Measurements from ENCODE around the gene ZCCHC3.
A peak's percentile ranks its signal among the peaks of the same experiment; 100 is the strongest.

Gene ZCCHC3

GRCh38 chr20:277496-277781 lies 19.9 kb upstream of the ZCCHC3 start:
- H3K9me3 ChIP-seq (replicated peaks in 1 of 11): peaks cover 0 to 6% (median 0%) of the 10 kb centered on the region in 11 experiments; a peak in 3 of 22 replicates
- H4K20me1 ChIP-seq: no peaks in the 10 kb centered on the region
- peaks cover 62 to 82% (median 73%) of the 10 kb centered on the region in 11 experiments for H3K36me3 ChIP-seq
- H3K27me3 ChIP-seq: no peaks in the 10 kb centered on the region
- no peak overlapping the region for H3K9ac ChIP-seq
- H3K4me3 ChIP-seq: no peak overlapping the region
- H3K4me2 ChIP-seq: no peak overlapping the region
- TF ChIP-seq Cebpa-rat (IDR thresholded peaks at IDR 0.05): no peak
- H3K4me1 ChIP-seq: peaks cover 0 to 15% (median 6%) of the 10 kb centered on the region in 10 experiments; a peak in 16 of 20 replicates
- H3K27ac ChIP-seq: no peak overlapping the region

- Histone ChIP-seq H3K4me2 (no peak overlapping the region), H3K9ac (no peak overlapping the region), H3K27ac (no peak overlapping the region), H3K36me3 (peaks cover 65 to 88% (median 77%) of the 10 kb centered on the region in 11 experiments), H4K20me1 (no peaks in the 10 kb centered on the region), H3K4me3 (no peak overlapping the region), H3K9me3 (replicated peaks in 1 of 11) (peaks cover 0 to 6% (median 0%) of the 10 kb centered on the region in 11 experiments; a peak in 3 of 22 replicates), H3K4me1 (peaks cover 0 to 11% (median 6%) of the 10 kb centered on the region in 10 experiments; a peak in 16 of 20 replicates), H3K27me3 (no peaks in the 10 kb centered on the region)
- TF ChIP-seq Cebpa-rat (IDR thresholded peaks at IDR 0.05): no peak
These were observed 19.2 kb upstream of the ZCCHC3 start for GRCh38 chr20:278181-278580.

DNA sequence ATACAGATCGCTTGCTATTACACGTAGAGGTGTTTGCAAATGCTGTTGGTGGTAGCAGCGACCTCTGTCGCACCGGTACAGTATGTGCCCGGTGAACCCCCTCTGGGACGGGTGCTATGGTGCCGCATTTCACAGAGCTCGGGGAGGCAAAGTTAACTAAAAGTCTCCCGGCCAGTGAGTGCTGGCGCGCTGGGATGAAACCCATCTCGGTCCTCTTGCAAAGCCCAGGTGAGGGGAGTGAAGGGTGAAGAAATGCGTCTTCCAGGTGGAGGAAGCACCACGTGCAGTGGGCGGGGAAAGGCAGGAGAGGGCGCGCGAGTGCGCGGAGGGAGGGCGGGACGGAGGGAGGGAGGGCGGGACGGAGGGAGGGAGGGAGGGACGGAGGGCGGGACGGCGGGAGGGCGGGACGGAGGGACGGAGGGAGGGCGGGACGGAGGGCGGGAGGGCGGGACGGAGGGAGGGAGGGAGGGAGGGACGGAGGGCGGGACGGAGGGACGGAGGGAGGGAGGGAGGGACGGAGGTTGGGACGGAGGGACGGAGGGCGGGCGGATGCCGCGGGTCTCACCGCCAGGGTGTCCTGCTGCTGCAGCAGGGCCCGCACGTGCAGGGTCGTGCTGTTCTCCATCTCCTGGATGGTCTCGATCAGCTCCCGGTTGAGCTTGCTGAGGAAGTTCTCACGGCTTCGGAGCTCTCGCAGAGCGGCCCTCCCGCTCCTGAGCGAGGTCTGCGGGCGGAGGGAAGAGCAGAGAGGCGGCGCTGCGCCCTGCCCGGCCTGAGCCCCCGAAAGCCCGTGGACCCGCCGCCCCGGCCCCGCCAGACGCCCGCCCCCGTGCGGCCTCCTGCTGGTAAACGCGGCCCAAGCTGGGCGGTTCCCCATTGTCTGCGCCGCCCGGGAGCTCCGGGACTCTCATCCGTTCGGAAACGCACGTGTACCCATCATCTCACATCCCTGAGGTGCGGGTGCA lies 18.5 kb upstream of the ZCCHC3 start:
- Histone ChIP-seq H3K27ac (no peak overlapping the region), H3K4me2 (no peak overlapping the region), H3K36me3 (peaks cover 72 to 95% (median 84%) of the 10 kb centered on the region in 11 experiments), H4K20me1 (no peaks in the 10 kb centered on the region; a peak in 1 of 22 replicates), H3K27me3 (no peaks in the 10 kb centered on the region), H3K4me1 (peaks cover 0 to 6% (median 5%) of the 10 kb centered on the region in 10 experiments; a peak in 16 of 20 replicates), H3K4me3 (no peak overlapping the region), H3K9ac (no peak overlapping the region), H3K9me3 (replicated peaks in 1 of 11) (peaks cover 0 to 6% (median 0%) of the 10 kb centered on the region in 11 experiments; a peak in 3 of 22 replicates)
- no peak for TF ChIP-seq Cebpa-rat (IDR thresholded peaks at IDR 0.05)

GRCh38 chr20:284172-284571 lies 13.2 kb upstream of the ZCCHC3 start:
- H3K36me3 ChIP-seq: peaks cover 35 to 71% (median 56%) of the 10 kb centered on the region in 11 experiments
- peaks cover 0 to 8% (median 0%) of the 10 kb centered on the region in 11 experiments; a peak in 3 of 22 replicates for H3K9me3 ChIP-seq (replicated peaks in 1 of 11)
- H3K9ac ChIP-seq: peak overlapping the region in 2 of 11 experiments; percentile 9 to 13; a peak in 2 of 22 replicates
- no peaks in the 10 kb centered on the region for H3K27me3 ChIP-seq
- no peak for TF ChIP-seq Cebpa-rat (IDR thresholded peaks at IDR 0.05)
- no peak overlapping the region for H3K4me3 ChIP-seq
- no peak overlapping the region for H3K27ac ChIP-seq
- peaks cover 2 to 16% (median 5%) of the 10 kb centered on the region in 10 experiments; a peak in 15 of 20 replicates for H3K4me1 ChIP-seq
- H4K20me1 ChIP-seq: no peaks in the 10 kb centered on the region; a peak in 1 of 22 replicates
- no peak overlapping the region for H3K4me2 ChIP-seq

DNA sequence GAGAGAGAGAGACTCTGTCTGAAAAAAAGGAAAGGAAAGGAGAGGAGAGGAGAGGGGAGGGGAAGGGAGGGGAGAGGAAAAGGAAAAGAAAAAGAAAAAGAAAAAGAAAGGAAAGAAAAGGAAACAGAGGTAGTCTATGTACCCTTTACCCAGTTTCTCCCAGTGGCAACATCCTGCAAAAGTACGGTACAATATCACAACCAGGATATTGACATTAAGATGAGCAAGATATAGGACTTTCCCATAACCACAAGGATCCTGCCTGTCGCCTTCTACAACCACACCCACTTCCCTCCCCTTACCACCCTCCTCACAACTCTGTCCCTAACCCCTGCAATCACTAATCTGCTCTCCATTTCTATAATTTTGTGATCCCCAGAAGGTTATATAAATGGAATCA lies 10.9 kb upstream of the ZCCHC3 start:
- Histone ChIP-seq H3K36me3 (peaks cover 16 to 48% (median 33%) of the 10 kb centered on the region in 11 experiments), H3K4me3 (no peak overlapping the region), H3K27me3 (no peaks in the 10 kb centered on the region), H3K27ac (no peak overlapping the region), H3K9me3 (replicated peaks in 1 of 11) (0 out of 22 replicates have a peak, but pooled peaks cover 0 to 3% (median 0%) of the 10 kb centered on the region in 11 experiments), H4K20me1 (no peaks in the 10 kb centered on the region; a peak in 1 of 22 replicates), H3K4me2 (peak overlapping the region in 5 of 11 experiments; percentile 15 to 59 (median 42); a peak in 6 of 22 replicates), H3K4me1 (peaks cover 16 to 31% (median 21%) of the 10 kb centered on the region in 10 experiments), H3K9ac (no peak overlapping the region)
- TF ChIP-seq Cebpa-rat (IDR thresholded peaks at IDR 0.05): no peak

GRCh38 chr20:288956-289692 lies 8.2 kb upstream of the ZCCHC3 start:
- H3K36me3 ChIP-seq: peaks cover 0 to 22% (median 10%) of the 10 kb centered on the region in 11 experiments; a peak in 18 of 22 replicates
- 0 out of 22 replicates have a peak, but pooled peaks cover 0 to 3% (median 0%) of the 10 kb centered on the region in 11 experiments for H3K9me3 ChIP-seq (replicated peaks in 1 of 11)
- H4K20me1 ChIP-seq: no peaks in the 10 kb centered on the region; a peak in 1 of 22 replicates
- peaks cover 25 to 45% (median 34%) of the 10 kb centered on the region in 10 experiments for H3K4me1 ChIP-seq
- peak overlapping the region; percentile 67 to 92 (median 83) for H3K4me3 ChIP-seq
- H3K27me3 ChIP-seq: no peaks in the 10 kb centered on the region
- TF ChIP-seq Cebpa-rat (IDR thresholded peaks at IDR 0.05): no peak
- H3K9ac ChIP-seq: peak overlapping the region; percentile 81 to 90 (median 87); a peak in 20 of 22 replicates
- peak overlapping the region in 4 of 11 experiments; percentile 78 to 87 (median 82); a peak in 7 of 22 replicates for H3K27ac ChIP-seq
- peak overlapping the region; percentile 78 to 99 (median 94) for H3K4me2 ChIP-seq

DNA sequence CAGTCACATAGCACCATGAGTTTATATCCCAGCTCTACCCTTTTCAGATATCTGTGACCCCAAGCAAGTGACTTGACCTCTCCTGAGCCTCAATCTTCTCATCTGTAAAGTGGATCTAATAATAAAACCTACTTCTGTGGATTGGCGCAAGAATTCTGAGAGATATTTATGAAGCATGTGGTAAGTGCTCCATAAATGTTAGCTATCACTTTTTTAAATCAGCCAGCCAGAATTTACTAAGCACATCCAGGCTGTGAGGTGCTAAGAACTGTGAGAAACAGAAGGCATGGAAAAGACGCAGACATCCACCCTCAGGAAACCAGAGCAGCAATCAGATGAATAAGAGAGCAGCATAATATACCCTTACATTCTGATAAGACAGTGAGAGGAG lies 7.7 kb upstream of the ZCCHC3 start:
- no peak for TF ChIP-seq Cebpa-rat (IDR thresholded peaks at IDR 0.05)
- H3K27me3 ChIP-seq: no peaks in the 10 kb centered on the region

GRCh38 chr20:290084-290831 lies 7.1 kb upstream of the ZCCHC3 start, which contains the start of gene C20orf96:
Gene C20orf96 (minus strand): TSS chr20:290750. CDS start chr20:290610, 140 bp downstream.
- Histone ChIP-seq H3K9me3 (replicated peaks in 1 of 11) (0 out of 22 replicates have a peak, but pooled peaks cover 0 to 3% (median 0%) of the 10 kb centered on the region in 11 experiments), H3K27ac (peak within 1 kb of the TSS; percentile 69 to 87 (median 80); a peak in 21 of 22 replicates), H4K20me1 (no peaks in the 10 kb centered on the region)

More for the DNA sequence above, 7.7 kb upstream of the ZCCHC3 start:
- H3K4me2 ChIP-seq: peak overlapping the region; percentile 78 to 99 (median 94)
- peaks cover 25 to 45% (median 34%) of the 10 kb centered on the region in 10 experiments for H3K4me1 ChIP-seq
- H3K36me3 ChIP-seq: peaks cover 0 to 18% (median 7%) of the 10 kb centered on the region in 11 experiments; a peak in 13 of 22 replicates
- H3K4me3 ChIP-seq: peak overlapping the region; percentile 67 to 92 (median 83)
- H3K9me3 ChIP-seq (replicated peaks in 1 of 11): 0 out of 22 replicates have a peak, but pooled peaks cover 0 to 3% (median 0%) of the 10 kb centered on the region in 11 experiments
- H4K20me1 ChIP-seq: no peaks in the 10 kb centered on the region
- H3K9ac ChIP-seq: peak overlapping the region; percentile 81 to 90 (median 87)
- peak overlapping the region; percentile 69 to 87 (median 80); a peak in 21 of 22 replicates for H3K27ac ChIP-seq

More at GRCh38 chr20:290084-290831, 7.1 kb upstream of the ZCCHC3 start, which contains the start of gene C20orf96:
- TF ChIP-seq Cebpa-rat (IDR thresholded peaks at IDR 0.05): no peak
- Histone ChIP-seq H3K4me1 (peaks cover 25 to 47% (median 34%) of the 10 kb centered on the region in 10 experiments), H3K27me3 (no peaks in the 10 kb centered on the region), H3K36me3 (peaks cover 0 to 14% (median 5%) of the 10 kb centered on the region in 11 experiments; a peak in 9 of 22 replicates), H3K4me2 (peak within 1 kb of the TSS; percentile 78 to 99 (median 94)), H3K4me3 (peak within 1 kb of the TSS; percentile 67 to 92 (median 83)), H3K9ac (peak within 1 kb of the TSS; percentile 81 to 90 (median 87))

Measured in BLaER1 treated with 17β-estradiol and CSF1 and Interleukin-3, amounts not matched to agents 10 nM and 100 nM (cell line).